B cell (primary cell): Measurements from ENCODE around the gene DENND5B.

Experiments
- EZH2 ChIP-seq: IDR thresholded peaks from 2 replicates; pipeline ENCODE4 v1.6.1; 2012; ENCODE audit warnings: borderline replicate concordance, low read depth, mild to moderate bottlenecking, moderate library complexity, low read length; ENCODE audit not compliant: insufficient read depth, poor library complexity, severe bottlenecking
- TF ChIP-seq, protein P1 (sequence below): fragments of 200-600 bp; IDR thresholded peaks from one replicate; pipeline ENCODE4 v1.8.0; 2022; ENCODE audit warnings: antibody characterized with exemption, mild to moderate bottlenecking

DNA sequence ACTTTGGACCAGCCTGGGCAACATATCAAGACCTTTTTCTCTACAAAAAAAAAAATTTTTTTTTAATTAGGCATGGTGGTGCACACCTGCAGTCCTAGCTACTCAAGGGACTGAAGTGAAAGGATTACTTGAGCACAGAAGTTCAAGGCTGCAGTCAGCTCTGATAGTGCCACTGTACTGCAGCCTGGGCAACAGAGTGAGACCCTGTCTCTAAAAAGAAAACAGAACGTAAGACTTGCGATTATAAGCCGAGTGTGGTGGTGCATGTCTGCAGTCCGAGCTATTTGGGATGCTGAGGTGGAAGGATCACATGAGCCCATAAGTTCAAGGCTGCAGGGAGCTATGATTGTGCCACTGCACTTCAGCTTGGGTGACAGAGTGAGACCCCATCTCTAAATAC lies 76.0 kb downstream of the DENND5B start:
- TF ChIP-seq, protein P1, sequence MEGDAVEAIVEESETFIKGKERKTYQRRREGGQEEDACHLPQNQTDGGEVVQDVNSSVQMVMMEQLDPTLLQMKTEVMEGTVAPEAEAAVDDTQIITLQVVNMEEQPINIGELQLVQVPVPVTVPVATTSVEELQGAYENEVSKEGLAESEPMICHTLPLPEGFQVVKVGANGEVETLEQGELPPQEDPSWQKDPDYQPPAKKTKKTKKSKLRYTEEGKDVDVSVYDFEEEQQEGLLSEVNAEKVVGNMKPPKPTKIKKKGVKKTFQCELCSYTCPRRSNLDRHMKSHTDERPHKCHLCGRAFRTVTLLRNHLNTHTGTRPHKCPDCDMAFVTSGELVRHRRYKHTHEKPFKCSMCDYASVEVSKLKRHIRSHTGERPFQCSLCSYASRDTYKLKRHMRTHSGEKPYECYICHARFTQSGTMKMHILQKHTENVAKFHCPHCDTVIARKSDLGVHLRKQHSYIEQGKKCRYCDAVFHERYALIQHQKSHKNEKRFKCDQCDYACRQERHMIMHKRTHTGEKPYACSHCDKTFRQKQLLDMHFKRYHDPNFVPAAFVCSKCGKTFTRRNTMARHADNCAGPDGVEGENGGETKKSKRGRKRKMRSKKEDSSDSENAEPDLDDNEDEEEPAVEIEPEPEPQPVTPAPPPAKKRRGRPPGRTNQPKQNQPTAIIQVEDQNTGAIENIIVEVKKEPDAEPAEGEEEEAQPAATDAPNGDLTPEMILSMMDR: no peak
- TF ChIP-seq EZH2: no peak
